IMR-90 (cell line): ENCODE measurements around the gene PCYT1A. TPM values are rescaled to one million over a fixed set of nuclear protein-coding genes. Genes with fewer than 3 reads are reported as not detected.

ENCODE experiments used
- ATAC-seq: fragments of 200-7000 bp; cut with Tn5 transposase; 2 replicates; pipeline ENCODE4 v1.9.1; 2020; ENCODE audit warnings: low read depth, mild to moderate bottlenecking, moderate library complexity
- BruUV-seq: library from RNA; stranded (reverse); fragments of 400-500 nt; replicated peaks from 2 replicates; lab custom pipeline; 2021; lab: Mats Ljungman, UMichigan
- CTCF ChIA-PET: fragments of 300-600 bp; formaldehyde crosslinking; extraction: SDS; loops from one replicate; lab custom pipeline; 2021; ENCODE audit warnings: antibody characterized with exemption; lab: Yijun Ruan, JAX
- POLR2A ChIA-PET: fragments of 300-600 bp; sonication (Branson Sonifier 250); formaldehyde crosslinking; loops from one replicate; lab custom pipeline; 2022; ENCODE audit warnings: antibody characterized with exemption; ENCODE audit not compliant: unreplicated experiment; lab: Charles Lee
- DNase-seq: peaks from one replicate; pipeline ENCODE4 v3.0.0; 2013
- H2AFZ ChIP-seq: replicated peaks from 2 replicates; pipeline ENCODE3; 2013; ENCODE audit warnings: low read length, mild to moderate bottlenecking; ENCODE audit not compliant: poor library complexity
- H2AK5ac ChIP-seq: 2 replicates; pipeline ENCODE4 v1.6.1; 2013; ENCODE audit warnings: low read depth, low read length, inconsistent platforms
- H2AK9ac ChIP-seq: replicated peaks from 2 replicates; pipeline ENCODE3; 2013; ENCODE audit warnings: mild to moderate bottlenecking, low read depth, low read length, moderate library complexity; ENCODE audit not compliant: poor library complexity
- H2BK120ac ChIP-seq: 2 replicates; pipeline ENCODE4 v1.6.1; 2013; ENCODE audit warnings: low read depth, low read length, inconsistent platforms
- H2BK15ac ChIP-seq: 3 replicates; pipeline ENCODE4 v1.6.1; 2013; ENCODE audit warnings: low read depth, low read length, inconsistent platforms
- H2BK20ac ChIP-seq: 2 replicates; pipeline ENCODE4 v1.6.1; 2013; ENCODE audit warnings: low read depth, mild to moderate bottlenecking, inconsistent platforms, low read length, moderate library complexity
- H2BK5ac ChIP-seq: 2 replicates; pipeline ENCODE4 v1.6.1; 2013; ENCODE audit warnings: mild to moderate bottlenecking, low read depth, low read length, inconsistent platforms; ENCODE audit not compliant: poor library complexity, severe bottlenecking
- H3K14ac ChIP-seq: replicated peaks from 2 replicates; pipeline ENCODE4 v1.6.1; 2013; ENCODE audit warnings: low read depth, low read length, inconsistent platforms
- H3K18ac ChIP-seq: 2 replicates; pipeline ENCODE4 v1.6.1; 2013; ENCODE audit warnings: low read depth, low read length, control low read depth
- H3K23ac ChIP-seq: 2 replicates; pipeline ENCODE4 v1.6.1; 2013; ENCODE audit warnings: low read depth, low read length, inconsistent platforms
- H3K27ac ChIP-seq: 2 replicates; pipeline ENCODE4 v1.5.1; 2013; ENCODE audit warnings: mild to moderate bottlenecking, control low read depth, low read length; ENCODE audit not compliant: insufficient read depth
- H3K27me3 ChIP-seq: 2 replicates; pipeline ENCODE4 v1.6.1; 2013; ENCODE audit warnings: low read length; ENCODE audit not compliant: control insufficient read depth, insufficient read depth
- H3K36me3 ChIP-seq: 2 replicates; pipeline ENCODE4 v1.6.1; 2013; ENCODE audit warnings: low read length, mixed read lengths; ENCODE audit not compliant: control insufficient read depth, insufficient read depth
- H3K4ac ChIP-seq: 2 replicates; pipeline ENCODE4 v1.6.1; 2013; ENCODE audit warnings: low read depth, low read length, inconsistent platforms
- H3K4me1 ChIP-seq: 2 replicates; pipeline ENCODE4 v1.6.1; 2013; ENCODE audit warnings: low read length, mixed read lengths; ENCODE audit not compliant: control insufficient read depth, insufficient read depth
- H3K4me2 ChIP-seq: 2 replicates; pipeline ENCODE4 v1.6.1; 2013; ENCODE audit warnings: low read depth, mild to moderate bottlenecking, control low read depth, low read length, moderate library complexity
- H3K4me3 ChIP-seq: 2 replicates; pipeline ENCODE4 v1.5.1; 2013; ENCODE audit warnings: low read depth, mild to moderate bottlenecking, control low read depth, low read length, moderate library complexity; ENCODE audit not compliant: insufficient read depth
- H3K56ac ChIP-seq: 2 replicates; pipeline ENCODE4 v1.6.1; 2013; ENCODE audit warnings: low read length, inconsistent platforms; ENCODE audit not compliant: insufficient read depth; ENCODE audit errors: extremely low read depth
- H3K79me1 ChIP-seq, 2 experiments: 2 replicates each; pipeline ENCODE4 v1.6.1; 2013; ENCODE audit warnings: low read length in 2 of 2, inconsistent platforms in 1 of 2, low read depth in 1 of 2
- H3K9ac ChIP-seq: 2 replicates; pipeline ENCODE4 v1.6.1; 2013; ENCODE audit warnings: low read depth, low read length, control low read depth
- H3K9me1 ChIP-seq: 2 replicates; pipeline ENCODE4 v1.6.1; 2013; ENCODE audit warnings: low read length, inconsistent platforms; ENCODE audit not compliant: insufficient read depth
- H3K9me3 ChIP-seq: 2 replicates; pipeline ENCODE4 v1.6.1; 2013; ENCODE audit warnings: low read length; ENCODE audit not compliant: control insufficient read depth, insufficient read depth
- H4K20me1 ChIP-seq: 2 replicates; pipeline ENCODE4 v1.6.1; 2013; ENCODE audit warnings: low read length, inconsistent platforms; ENCODE audit not compliant: insufficient read depth
- H4K5ac ChIP-seq: 2 replicates; pipeline ENCODE4 v1.6.1; 2013; ENCODE audit warnings: mild to moderate bottlenecking, low read depth, low read length, control low read depth
- H4K8ac ChIP-seq, 2 experiments: 2 replicates each; pipeline ENCODE4 v1.6.1; 2013; ENCODE audit warnings: low read depth in 2 of 2, low read length in 2 of 2, control low read depth in 1 of 2, inconsistent platforms in 1 of 2
- H4K91ac ChIP-seq: 2 replicates; pipeline ENCODE4 v1.6.1; 2013; ENCODE audit warnings: low read depth, low read length, inconsistent platforms; ENCODE audit not compliant: insufficient read depth
- BHLHE40 ChIP-seq: fragments of 150-350 bp; IDR thresholded peaks from 2 replicates; pipeline ENCODE4 v1.6.1; 2016; ENCODE audit warnings: mild to moderate bottlenecking, low read depth, low read length
- CEBPB ChIP-seq: IDR thresholded peaks from 2 replicates; pipeline ENCODE4 v1.6.1; 2012; ENCODE audit warnings: low read depth, low read length, improper control_type of control experiment
- CHD1 ChIP-seq: IDR thresholded peaks from 2 replicates; pipeline ENCODE4 v1.6.1; 2012; ENCODE audit warnings: low read depth, low read length, improper control_type of control experiment
- FOS ChIP-seq: fragments of 150-350 bp; IDR thresholded peaks from 2 replicates; pipeline ENCODE4 v1.6.1; 2016; ENCODE audit warnings: low read depth, low read length
- MAFK ChIP-seq: IDR thresholded peaks from 2 replicates; pipeline ENCODE4 v1.6.1; 2012; ENCODE audit warnings: low read depth, low read length, improper control_type of control experiment
- MAZ ChIP-seq: IDR thresholded peaks from 2 replicates; pipeline ENCODE4 v1.6.1; 2012; ENCODE audit warnings: low read depth, mild to moderate bottlenecking, low read length, improper control_type of control experiment, moderate library complexity, borderline replicate concordance
- MXI1 ChIP-seq: IDR thresholded peaks from 2 replicates; pipeline ENCODE4 v1.6.1; 2012; ENCODE audit warnings: low read depth, mild to moderate bottlenecking, low read length, moderate library complexity, borderline replicate concordance
- NFE2L2 ChIP-seq: fragments of 150-350 bp; IDR thresholded peaks from 2 replicates; pipeline ENCODE4 v1.6.1; 2016; ENCODE audit warnings: low read depth, mild to moderate bottlenecking, low read length
- POLR2A ChIP-seq: IDR thresholded peaks from 2 replicates; pipeline ENCODE4 v1.6.1; 2012; ENCODE audit warnings: mild to moderate bottlenecking, low read depth, low read length
- RAD21 ChIP-seq: IDR thresholded peaks from 2 replicates; pipeline ENCODE4 v1.6.1; 2012; ENCODE audit warnings: low read length, improper control_type of control experiment
- RCOR1 ChIP-seq: IDR thresholded peaks from 2 replicates; pipeline ENCODE4 v1.6.1; 2012; ENCODE audit warnings: mild to moderate bottlenecking, low read length, improper control_type of control experiment; ENCODE audit not compliant: insufficient replicate concordance
- RFX5 ChIP-seq: IDR thresholded peaks from 2 replicates; pipeline ENCODE4 v1.8.0; 2012; ENCODE audit warnings: low read depth, mild to moderate bottlenecking, low read length, moderate library complexity
- SMC3 ChIP-seq: fragments of 150-350 bp; IDR thresholded peaks from 2 replicates; pipeline ENCODE4 v1.6.1; 2016; ENCODE audit warnings: low read depth, mild to moderate bottlenecking, antibody characterized with exemption, low read length, moderate library complexity
- WGBS, 2 experiments: methylation state at CpG; one replicate each; pipeline versions ENCODE4 v1.1.5 to v1.1.7; 2013; ENCODE audit warnings: missing lambda C conversion rate in 2 of 2; ENCODE audit not compliant: insufficient read length in 1 of 2; ENCODE audit errors: extremely low coverage in 2 of 2; 5-methylcytosine and 5-hydroxymethylcytosine counted together
- dilution Hi-C: fragments of 300-500 bp; cut with HindIII; formaldehyde crosslinking; loops from one replicate; pipeline ENCODE4 v1.14.3; 2018; ENCODE audit warnings: low sequenced_read_pairs; ENCODE audit not compliant: unreplicated experiment
- in situ Hi-C: fragments of 300-500 bp; cut with MboI; formaldehyde crosslinking; loops from 3 replicates; pipeline ENCODE4 v1.14.3; 2019; ENCODE audit warnings: low sequenced_read_pairs, inconsistent platforms, mixed read lengths
- intact Hi-C: fragments of 100-400 bp; cut with micrococcal nuclease; formaldehyde crosslinking; loops from 2 replicates; pipeline ENCODE4 v1.10.0; 2022
- polyA plus RNA-seq, 3 experiments: library from polyadenylated mRNA; depleted of rRNA; stranded (reverse); fragments of >200 nt; gene quantifications; 2 replicates each; pipeline ENCODE4 v1.2.3, GENCODE V29; 2012; ENCODE audit warnings: low replicate concordance in 1 of 3
- total RNA-seq: library from RNA; depleted of rRNA; stranded (reverse); fragments of >200 nt; gene quantifications from 2 replicates; pipeline ENCODE4 v1.2.3, GENCODE V29; 2012
- TF ChIP-seq, protein P1 (sequence below): fragments of 150-350 bp; IDR thresholded peaks from 2 replicates; pipeline ENCODE4 v1.6.1; 2017; ENCODE audit warnings: mild to moderate bottlenecking, antibody characterized with exemption, low read length, low read depth
- TF ChIP-seq, protein P2 (sequence below): fragments of 150-350 bp; IDR thresholded peaks from 2 replicates; pipeline ENCODE4 v1.6.1; 2016; ENCODE audit warnings: low read depth, mild to moderate bottlenecking, low read length, moderate library complexity, borderline replicate concordance
- TF ChIP-seq, protein P3 (sequence below): conservative IDR thresholded peaks from 2 replicates; pipeline ENCODE4 v1.5.1; 2012; ENCODE audit warnings: mild to moderate bottlenecking, low read depth, low read length, improper control_type of control experiment

PCYT1A gene
- total and polyA plus RNA-seq, 2 of the 4 experiments (the other 2 are of a cell fraction): 62.8 to 127 TPM

DNA sequence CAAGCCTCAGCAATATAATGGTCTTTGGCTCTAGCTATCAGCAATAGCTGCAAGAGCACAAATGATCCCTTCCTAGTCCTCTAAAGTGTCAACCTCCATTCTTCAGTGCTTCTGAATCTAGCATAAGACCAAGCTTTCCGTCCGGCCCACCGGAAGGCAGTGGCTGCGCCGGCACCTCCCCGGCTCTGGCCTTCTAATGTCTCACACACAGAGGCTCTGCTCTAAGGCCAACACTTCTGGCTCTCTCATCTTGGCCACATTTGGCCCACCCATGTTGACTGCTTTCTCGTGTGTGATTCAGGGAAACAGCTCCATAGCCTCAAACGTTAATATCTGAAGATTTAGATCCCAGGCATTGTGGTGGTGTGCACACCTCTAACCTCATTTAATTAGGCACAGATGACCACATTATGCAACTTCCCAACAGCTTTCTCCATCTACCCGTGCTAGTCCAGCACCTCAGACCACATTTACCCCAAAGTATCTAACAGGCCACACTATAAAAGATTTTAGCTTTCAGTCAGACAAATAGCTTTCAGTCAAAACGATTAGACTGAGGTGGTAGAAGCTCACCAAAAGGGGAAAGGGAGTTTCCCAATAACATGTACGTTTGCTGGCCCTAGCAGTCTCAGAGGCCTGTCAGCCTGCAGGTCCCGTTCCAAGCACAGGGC lies 51.9 kb downstream of the PCYT1A start:
- H3K27ac ChIP-seq: no peak overlapping the region
- no peak overlapping the region for H3K14ac ChIP-seq
- H3K36me3 ChIP-seq: peaks cover 31% of the 10 kb centered on the region
- dilution Hi-C loops: no loop called here
- H3K4ac ChIP-seq: no peak overlapping the region
- no peak overlapping the region for H3K18ac ChIP-seq
- DNase-seq: no peak
- peaks cover 4% of the 10 kb centered on the region; the same call in 1 of the 2 replicates for H3K4me1 ChIP-seq
- no peak overlapping the region for H3K23ac ChIP-seq
- no peaks in the 10 kb centered on the region for H4K20me1 ChIP-seq
- no peak overlapping the region for H2BK5ac ChIP-seq
- POLR2A ChIA-PET: no interaction called here
- H2BK20ac ChIP-seq: no peak overlapping the region
- H2AFZ ChIP-seq: no peak overlapping the region
- H4K91ac ChIP-seq: no peak overlapping the region
- no TSS peak for BruUV-seq
- in situ Hi-C loops: no loop called here
- H2BK15ac ChIP-seq: no peak overlapping the region
- no peak overlapping the region for H3K9ac ChIP-seq
- no peak overlapping the region for H3K4me2 ChIP-seq
- no peak overlapping the region for H2AK9ac ChIP-seq
- no peak overlapping the region for H4K5ac ChIP-seq
- H2AK5ac ChIP-seq: no peak overlapping the region
- H3K56ac ChIP-seq: no peak overlapping the region
- no peak overlapping the region for H2BK120ac ChIP-seq
- no peaks in the 10 kb centered on the region for H3K9me3 ChIP-seq
- ATAC-seq: no peak
- CTCF ChIA-PET: no interaction called here
- H4K8ac ChIP-seq: no peak overlapping the region
- intact Hi-C loops: no loop called here
- peaks cover 5 to 11% of the 10 kb centered on the region in 2 experiments; a peak in 2 of 4 replicates for H3K79me1 ChIP-seq
- 0 out of 2 replicates have a peak, but pooled peaks cover 5% of the 10 kb centered on the region for H3K9me1 ChIP-seq
- H3K27me3 ChIP-seq: no peaks in the 10 kb centered on the region
- 70% methylated on average over 2 of the region's 12 CpGs; no CpG with 5 or more reads in 1 of the 2 experiments for WGBS, 2 experiments
- TF ChIP-seq BHLHE40: no peak
- TF ChIP-seq RFX5: no peak
- TF ChIP-seq, protein P1, sequence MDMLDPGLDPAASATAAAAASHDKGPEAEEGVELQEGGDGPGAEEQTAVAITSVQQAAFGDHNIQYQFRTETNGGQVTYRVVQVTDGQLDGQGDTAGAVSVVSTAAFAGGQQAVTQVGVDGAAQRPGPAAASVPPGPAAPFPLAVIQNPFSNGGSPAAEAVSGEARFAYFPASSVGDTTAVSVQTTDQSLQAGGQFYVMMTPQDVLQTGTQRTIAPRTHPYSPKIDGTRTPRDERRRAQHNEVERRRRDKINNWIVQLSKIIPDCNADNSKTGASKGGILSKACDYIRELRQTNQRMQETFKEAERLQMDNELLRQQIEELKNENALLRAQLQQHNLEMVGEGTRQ: no peak
- TF ChIP-seq CHD1: no peak
- TF ChIP-seq CEBPB: no peak
- no peak for TF ChIP-seq MAZ
- TF ChIP-seq RCOR1: no peak
- TF ChIP-seq FOS: no peak
- TF ChIP-seq, protein P2, sequence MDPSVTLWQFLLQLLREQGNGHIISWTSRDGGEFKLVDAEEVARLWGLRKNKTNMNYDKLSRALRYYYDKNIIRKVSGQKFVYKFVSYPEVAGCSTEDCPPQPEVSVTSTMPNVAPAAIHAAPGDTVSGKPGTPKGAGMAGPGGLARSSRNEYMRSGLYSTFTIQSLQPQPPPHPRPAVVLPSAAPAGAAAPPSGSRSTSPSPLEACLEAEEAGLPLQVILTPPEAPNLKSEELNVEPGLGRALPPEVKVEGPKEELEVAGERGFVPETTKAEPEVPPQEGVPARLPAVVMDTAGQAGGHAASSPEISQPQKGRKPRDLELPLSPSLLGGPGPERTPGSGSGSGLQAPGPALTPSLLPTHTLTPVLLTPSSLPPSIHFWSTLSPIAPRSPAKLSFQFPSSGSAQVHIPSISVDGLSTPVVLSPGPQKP: no peak
- TF ChIP-seq MAFK: no peak
- TF ChIP-seq SMC3: no peak
- no peak for TF ChIP-seq NFE2L2
- no peak for TF ChIP-seq POLR2A
- no peak for TF ChIP-seq MXI1
- no peak for TF ChIP-seq RAD21
- TF ChIP-seq, protein P3, sequence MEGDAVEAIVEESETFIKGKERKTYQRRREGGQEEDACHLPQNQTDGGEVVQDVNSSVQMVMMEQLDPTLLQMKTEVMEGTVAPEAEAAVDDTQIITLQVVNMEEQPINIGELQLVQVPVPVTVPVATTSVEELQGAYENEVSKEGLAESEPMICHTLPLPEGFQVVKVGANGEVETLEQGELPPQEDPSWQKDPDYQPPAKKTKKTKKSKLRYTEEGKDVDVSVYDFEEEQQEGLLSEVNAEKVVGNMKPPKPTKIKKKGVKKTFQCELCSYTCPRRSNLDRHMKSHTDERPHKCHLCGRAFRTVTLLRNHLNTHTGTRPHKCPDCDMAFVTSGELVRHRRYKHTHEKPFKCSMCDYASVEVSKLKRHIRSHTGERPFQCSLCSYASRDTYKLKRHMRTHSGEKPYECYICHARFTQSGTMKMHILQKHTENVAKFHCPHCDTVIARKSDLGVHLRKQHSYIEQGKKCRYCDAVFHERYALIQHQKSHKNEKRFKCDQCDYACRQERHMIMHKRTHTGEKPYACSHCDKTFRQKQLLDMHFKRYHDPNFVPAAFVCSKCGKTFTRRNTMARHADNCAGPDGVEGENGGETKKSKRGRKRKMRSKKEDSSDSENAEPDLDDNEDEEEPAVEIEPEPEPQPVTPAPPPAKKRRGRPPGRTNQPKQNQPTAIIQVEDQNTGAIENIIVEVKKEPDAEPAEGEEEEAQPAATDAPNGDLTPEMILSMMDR: no peak
- H3K4me3 ChIP-seq: no peak overlapping the region
